Subcutaneous abdominal adipose tissue (tissue), 5 donors: Measurements from ENCODE around the gene PIGR.

Source experiments
- H3K27ac ChIP-seq: one replicate; pipeline ENCODE4 v1.7.0; 2013; ENCODE audit warnings: low read depth, mild to moderate bottlenecking, inconsistent platforms, low read length, moderate library complexity
- H3K27me3 ChIP-seq, 5 donors: one replicate each; pipeline ENCODE4 v1.7.0; 2013; ENCODE audit warnings: low read length in 5 of 5, inconsistent platforms in 1 of 5; ENCODE audit not compliant: control insufficient read depth in 5 of 5, insufficient read depth in 4 of 5
- H3K36me3 ChIP-seq, 5 donors: one replicate each; pipeline ENCODE4 v1.7.0; 2013; ENCODE audit warnings: low read length in 5 of 5; ENCODE audit not compliant: control insufficient read depth in 5 of 5, insufficient read depth in 5 of 5
- H3K4me1 ChIP-seq, 5 donors: one replicate each; pipeline ENCODE4 v1.7.0; 2013; ENCODE audit warnings: low read length in 5 of 5, mild to moderate bottlenecking in 3 of 5, moderate library complexity in 1 of 5; ENCODE audit not compliant: control insufficient read depth in 5 of 5, insufficient read depth in 5 of 5
- H3K4me3 ChIP-seq, 5 donors: one replicate each; pipeline ENCODE4 v1.7.0; 2013; ENCODE audit warnings: low read length in 5 of 5, low read depth in 1 of 5
- H3K9ac ChIP-seq, 5 donors: one replicate each; pipeline ENCODE4 v1.7.0; 2013; ENCODE audit warnings: low read length in 5 of 5, mild to moderate bottlenecking in 4 of 5, moderate library complexity in 3 of 5
- H3K9me3 ChIP-seq, 5 donors: one replicate each; pipeline ENCODE4 v1.7.0; 2013; ENCODE audit warnings: low read length in 5 of 5; ENCODE audit not compliant: control insufficient read depth in 5 of 5
- donor health status: healthy.
- donor health status: healthy.
- donor health status: healthy.
- donor health status: healthy.
- donor health status: healthy.

Gene PIGR

DNA sequence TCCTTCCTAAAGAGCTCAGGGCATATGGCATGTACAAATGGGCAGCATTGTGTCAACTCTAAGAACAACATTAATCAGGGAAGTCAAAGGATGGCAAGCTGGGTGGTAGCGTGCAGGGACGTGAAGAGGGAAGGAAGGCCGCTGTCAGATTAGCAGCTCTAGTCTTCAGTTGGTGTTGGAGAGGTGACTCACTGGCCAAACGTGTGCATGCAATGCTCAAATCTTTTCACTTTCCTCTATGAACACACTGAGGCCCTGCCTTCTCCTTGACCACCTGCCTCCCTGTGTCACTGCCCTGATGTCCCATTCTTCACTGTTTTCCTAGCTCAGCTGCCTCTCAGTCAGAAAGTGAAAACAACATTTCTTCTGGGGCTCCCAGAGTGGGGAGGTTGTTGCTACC, 5.9 kb upstream of the PIGR start:
- peaks cover 0 to 3% (median 0%) of the 10 kb centered on the region in 5 donors for H3K27me3 ChIP-seq
- no peak overlapping the region for H3K27ac ChIP-seq
- no peak overlapping the region for H3K9ac ChIP-seq
- no peaks in the 10 kb centered on the region for H3K36me3 ChIP-seq
- H3K4me3 ChIP-seq, result no peak overlapping the region
- peaks cover 0 to 7% (median 0%) of the 10 kb centered on the region in 5 donors for H3K9me3 ChIP-seq
- peaks cover 0 to 10% (median 0%) of the 10 kb centered on the region in 5 donors for H3K4me1 ChIP-seq

DNA sequence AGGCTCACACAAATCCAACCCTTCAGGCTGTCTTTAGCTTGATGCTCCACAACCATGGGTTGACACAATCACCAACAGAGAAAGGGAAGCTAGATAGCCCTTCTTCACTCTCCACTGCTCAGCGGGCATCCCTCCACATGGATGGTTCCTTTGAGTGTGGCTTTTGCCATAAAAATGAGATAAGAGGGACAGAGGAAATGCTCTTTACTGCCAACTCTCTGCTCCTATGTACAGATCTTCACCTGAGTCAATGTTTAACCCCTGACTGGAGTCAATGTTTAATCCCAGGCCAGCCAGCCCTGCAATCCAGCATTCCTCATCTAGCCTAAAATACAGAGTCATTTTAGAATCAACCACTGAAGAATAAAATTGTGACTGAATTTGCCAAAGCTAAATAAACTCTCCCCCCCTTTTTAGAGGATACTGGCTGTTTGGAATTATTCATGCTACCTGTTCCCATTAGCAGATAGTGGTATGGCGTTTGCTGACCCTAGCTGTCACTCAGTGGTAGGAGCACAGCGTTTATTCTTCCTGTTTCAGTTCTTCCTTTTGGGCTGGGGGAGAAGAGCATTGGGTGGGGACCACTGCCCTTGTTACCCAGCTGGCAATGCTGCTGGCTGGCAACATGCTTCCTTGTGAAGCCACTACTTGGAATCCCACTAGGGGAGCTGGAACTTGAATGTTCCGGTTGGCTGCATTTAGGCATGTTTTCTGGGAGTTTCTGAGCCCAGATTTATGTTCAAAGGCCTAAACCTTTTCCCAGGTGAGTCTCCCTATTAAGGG, 5.2 kb upstream of the PIGR start:
- peaks cover 0 to 4% (median 0%) of the 10 kb centered on the region in 5 donors for H3K27me3 ChIP-seq
- no peak overlapping the region for H3K9ac ChIP-seq
- H3K4me1 ChIP-seq, result peaks cover 0 to 10% (median 0%) of the 10 kb centered on the region in 5 donors
- H3K9me3 ChIP-seq, result peaks cover 0 to 7% (median 0%) of the 10 kb centered on the region in 5 donors
- H3K27ac ChIP-seq, result no peak overlapping the region
- H3K4me3 ChIP-seq, result no peak overlapping the region
- no peaks in the 10 kb centered on the region for H3K36me3 ChIP-seq

DNA sequence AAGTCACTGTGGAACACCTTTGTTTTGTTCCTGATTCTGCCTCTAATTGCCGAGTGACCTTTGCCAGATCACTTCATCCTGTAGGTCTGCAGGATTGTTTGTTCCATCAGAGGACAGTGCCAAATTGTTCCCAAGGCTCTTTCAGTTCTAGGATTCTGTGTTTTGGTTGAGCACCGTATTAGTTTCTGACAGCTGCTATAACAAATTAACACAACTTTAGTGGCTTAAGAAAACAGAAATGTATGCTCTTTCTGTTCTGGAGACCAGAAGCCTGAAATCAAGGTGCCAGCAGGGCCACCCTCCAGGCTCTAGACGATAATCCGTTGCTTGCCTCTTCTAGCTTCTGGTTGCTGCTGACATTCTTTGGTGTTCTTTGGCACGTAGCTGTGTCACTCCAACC, 3.4 kb upstream of the PIGR start:
- Histone ChIP-seq H3K36me3 (no peaks in the 10 kb centered on the region), H3K27me3 (peaks cover 3 to 10% (median 6%) of the 10 kb centered on the region in 5 donors), H3K4me3 (no peak overlapping the region), H3K4me1 (peaks cover 0 to 10% (median 0%) of the 10 kb centered on the region in 5 donors), H3K9ac (no peak overlapping the region), H3K9me3 (peaks cover 0 to 7% (median 0%) of the 10 kb centered on the region in 5 donors), H3K27ac (no peak overlapping the region)

DNA sequence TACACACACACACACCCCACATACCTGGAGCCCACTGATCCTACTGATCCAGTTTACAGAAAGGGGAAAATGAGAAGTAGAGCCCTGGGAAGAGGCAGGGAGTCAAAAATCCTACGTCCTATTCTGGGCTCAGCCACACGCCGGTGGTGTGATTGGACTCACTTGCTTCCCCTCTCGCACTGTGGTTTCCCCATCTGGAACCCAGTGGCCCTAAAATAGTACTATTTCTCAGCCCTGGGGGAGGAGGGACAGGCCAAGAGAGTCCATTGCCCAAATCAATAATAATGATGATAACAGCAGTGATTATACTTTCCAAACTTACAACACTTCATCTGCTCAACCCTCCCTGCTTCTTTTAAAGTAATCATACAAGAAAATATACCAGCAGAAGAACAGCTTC, 2.9 kb upstream of the PIGR start:
- Histone ChIP-seq H3K9ac (no peak overlapping the region), H3K4me3 (no peak overlapping the region), H3K9me3 (peaks cover 0 to 7% (median 0%) of the 10 kb centered on the region in 5 donors), H3K27me3 (peaks cover 3 to 10% (median 7%) of the 10 kb centered on the region in 5 donors), H3K4me1 (peaks cover 0 to 10% (median 0%) of the 10 kb centered on the region in 5 donors), H3K27ac (no peak overlapping the region), H3K36me3 (no peaks in the 10 kb centered on the region)

DNA sequence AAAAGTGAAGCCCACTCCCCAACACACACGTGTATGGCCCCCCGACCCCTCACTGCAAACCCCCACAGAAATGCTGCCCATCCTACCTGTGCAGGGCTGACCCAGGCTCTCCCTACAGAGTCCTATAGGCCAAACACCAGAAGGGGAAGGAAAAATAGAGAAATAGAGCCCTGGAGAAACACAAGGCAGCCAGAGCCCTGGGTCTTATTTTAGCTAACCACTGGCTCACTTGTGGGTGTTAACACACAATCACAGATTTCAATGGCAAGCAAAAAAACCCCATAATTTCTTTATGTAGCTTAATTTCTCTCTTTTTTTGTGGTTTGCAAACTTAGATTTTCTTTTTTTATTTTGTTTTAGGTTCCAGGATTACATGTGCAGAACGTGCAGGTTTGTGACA, 989 bp upstream of the PIGR start:
- H3K4me3 ChIP-seq, result no peak overlapping the region
- H3K27me3 ChIP-seq, result peaks cover 6 to 11% (median 10%) of the 10 kb centered on the region in 5 donors
- no peak overlapping the region for H3K9ac ChIP-seq
- H3K27ac ChIP-seq, result no peak overlapping the region
- no peaks in the 10 kb centered on the region for H3K36me3 ChIP-seq
- peaks cover 0 to 10% (median 0%) of the 10 kb centered on the region in 5 donors for H3K4me1 ChIP-seq
- peaks cover 0 to 7% (median 0%) of the 10 kb centered on the region in 5 donors for H3K9me3 ChIP-seq

DNA sequence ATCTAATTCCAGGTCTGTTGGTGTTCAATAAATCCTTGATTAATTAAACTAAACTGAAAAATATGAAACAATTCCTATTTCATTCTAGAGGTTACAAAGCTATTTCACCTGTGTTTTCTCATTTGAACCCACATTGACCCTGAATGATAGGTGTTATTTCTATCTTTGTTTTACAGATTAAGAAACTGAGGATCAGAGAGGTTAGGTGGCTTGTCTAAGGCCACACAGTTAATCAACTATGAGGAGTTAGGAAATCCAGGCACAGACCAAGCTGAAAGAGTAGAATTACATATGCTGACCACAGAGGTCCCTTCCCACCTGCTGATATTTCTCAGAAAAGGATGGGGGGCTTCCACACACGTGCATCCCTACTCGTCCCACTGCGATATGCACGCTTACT, 487 bp downstream of the PIGR start:
- Histone ChIP-seq H3K27me3 (peaks cover 6 to 11% (median 10%) of the 10 kb centered on the region in 5 donors), H3K4me1 (peaks cover 0 to 10% (median 0%) of the 10 kb centered on the region in 5 donors), H3K9ac (no peak overlapping the region), H3K9me3 (peaks cover 0 to 7% (median 0%) of the 10 kb centered on the region in 5 donors), H3K27ac (no peak overlapping the region), H3K4me3 (no peak overlapping the region), H3K36me3 (no peaks in the 10 kb centered on the region)

DNA sequence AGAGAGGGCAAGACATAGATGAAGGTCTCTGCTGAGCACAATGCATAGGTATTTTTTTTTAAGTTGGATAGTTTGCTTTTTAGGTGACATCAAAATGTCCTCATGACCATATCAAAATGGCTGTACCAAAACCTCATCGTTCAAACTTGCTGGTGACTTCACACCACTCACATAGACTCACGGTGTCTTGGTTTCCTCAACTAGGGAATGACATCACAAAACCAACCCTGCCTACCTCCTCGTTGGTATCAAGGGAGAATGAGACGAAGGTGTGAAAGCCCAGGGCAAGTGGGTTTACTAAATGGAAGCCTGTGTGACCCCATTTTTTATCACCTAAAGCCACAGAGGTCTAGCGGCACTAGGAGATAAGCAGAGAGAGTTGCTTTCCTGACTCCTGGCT, 1.6 kb downstream of the PIGR start:
- Histone ChIP-seq H3K36me3 (no peaks in the 10 kb centered on the region), H3K27ac (no peak overlapping the region), H3K27me3 (peaks cover 6 to 11% (median 10%) of the 10 kb centered on the region in 5 donors), H3K9ac (no peak overlapping the region), H3K4me1 (peaks cover 0 to 10% (median 0%) of the 10 kb centered on the region in 5 donors), H3K4me3 (no peak overlapping the region), H3K9me3 (peaks cover 0 to 4% (median 0%) of the 10 kb centered on the region in 5 donors)

DNA sequence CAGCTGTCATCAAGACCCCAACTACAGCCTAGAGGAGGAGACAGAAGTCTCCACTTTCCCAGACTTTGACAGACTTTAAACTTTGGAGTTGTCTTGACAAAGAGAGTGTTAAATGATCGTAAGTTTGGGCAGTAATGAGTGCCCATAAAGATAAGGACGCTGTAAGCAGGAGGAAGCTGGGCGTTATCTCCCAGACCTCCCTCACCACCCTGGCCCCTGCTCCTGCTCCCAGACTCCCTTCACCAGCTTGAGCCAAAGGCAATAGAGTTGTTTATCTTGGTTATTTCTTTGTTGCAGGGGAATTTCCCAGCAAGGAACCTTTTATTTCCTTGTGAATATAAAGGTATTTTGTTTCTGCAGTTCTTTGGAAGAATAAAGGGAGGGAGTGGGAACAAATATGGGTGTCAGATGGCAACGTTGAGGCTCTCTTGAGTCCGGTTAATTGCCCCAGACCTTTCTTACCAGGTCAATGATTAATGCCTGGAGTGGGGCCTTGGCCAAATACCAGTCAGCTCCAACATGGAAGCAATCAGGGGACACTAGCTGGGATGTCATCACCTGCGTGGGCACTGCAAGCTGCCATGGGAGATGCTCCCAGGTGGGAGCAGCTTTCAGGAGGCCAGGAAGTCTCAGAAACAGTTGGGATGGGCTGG, 4.4 kb downstream of the PIGR start:
- Histone ChIP-seq H3K4me1 (no peaks in the 10 kb centered on the region), H3K27me3 (peaks cover 3 to 18% (median 10%) of the 10 kb centered on the region in 5 donors), H3K9ac (no peak overlapping the region), H3K4me3 (no peak overlapping the region), H3K27ac (no peak overlapping the region), H3K9me3 (no peaks in the 10 kb centered on the region), H3K36me3 (no peaks in the 10 kb centered on the region)

DNA sequence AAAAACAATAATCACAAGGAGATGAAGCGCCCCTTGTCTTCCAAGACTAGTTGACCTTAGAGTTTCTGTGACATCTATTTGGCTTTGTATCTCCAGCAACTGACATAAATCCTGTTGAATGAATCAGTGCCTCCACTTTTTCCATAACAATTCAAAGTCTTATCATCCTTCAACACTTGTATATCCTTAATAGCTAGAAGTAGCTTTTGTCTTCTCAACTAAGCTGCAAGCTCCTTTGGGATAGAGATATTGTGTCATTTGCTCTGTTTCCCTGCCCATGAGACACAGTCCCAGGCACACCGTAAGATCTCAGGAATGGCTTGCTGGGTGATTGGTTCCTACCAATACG, 5.7 kb downstream of the PIGR start:
- no peaks in the 10 kb centered on the region for H3K36me3 ChIP-seq
- no peak overlapping the region for H3K4me3 ChIP-seq
- no peak overlapping the region for H3K9ac ChIP-seq
- H3K4me1 ChIP-seq, result no peaks in the 10 kb centered on the region
- H3K27me3 ChIP-seq, result peaks cover 0 to 15% (median 4%) of the 10 kb centered on the region in 5 donors
- no peaks in the 10 kb centered on the region for H3K9me3 ChIP-seq
- no peak overlapping the region for H3K27ac ChIP-seq
